Measurements from ENCODE around the gene SAMD13.

Gene SAMD13

DNA sequence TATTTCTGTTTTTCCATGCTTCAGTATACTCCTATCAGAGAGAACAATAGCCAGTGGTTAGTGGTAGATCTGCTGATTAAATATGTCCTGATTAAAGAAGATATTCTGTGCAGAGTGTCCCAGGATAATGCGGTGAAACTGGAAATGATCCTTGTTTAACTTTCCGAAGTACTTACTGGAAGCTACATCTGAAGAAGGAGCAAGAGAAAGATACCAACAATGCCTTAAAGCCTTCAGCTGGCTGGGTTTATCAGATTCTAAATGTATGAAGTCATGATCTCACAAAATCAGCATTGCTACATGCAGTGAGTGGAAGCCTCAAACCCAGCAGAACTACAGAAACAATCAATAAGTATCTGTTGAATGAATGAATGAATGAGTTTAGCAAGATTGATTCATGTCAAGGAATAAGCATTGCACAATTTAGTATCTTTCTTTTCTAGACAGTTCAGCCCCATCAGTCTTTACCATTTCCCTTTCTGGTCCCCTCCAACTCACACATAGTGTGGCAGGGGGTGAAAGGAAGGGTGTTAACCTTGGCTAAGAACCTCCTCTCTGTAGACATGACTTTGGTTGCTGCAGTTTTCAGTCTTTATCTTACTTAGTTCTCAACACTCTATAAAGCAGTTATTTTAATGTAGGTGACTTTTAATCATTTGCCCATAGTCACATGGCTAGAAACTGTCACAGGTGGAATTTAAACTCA lies 72.1 kb downstream of the SAMD13 start:
- no peak for DNase-seq (ENCODE audit: low spot score)

DNA sequence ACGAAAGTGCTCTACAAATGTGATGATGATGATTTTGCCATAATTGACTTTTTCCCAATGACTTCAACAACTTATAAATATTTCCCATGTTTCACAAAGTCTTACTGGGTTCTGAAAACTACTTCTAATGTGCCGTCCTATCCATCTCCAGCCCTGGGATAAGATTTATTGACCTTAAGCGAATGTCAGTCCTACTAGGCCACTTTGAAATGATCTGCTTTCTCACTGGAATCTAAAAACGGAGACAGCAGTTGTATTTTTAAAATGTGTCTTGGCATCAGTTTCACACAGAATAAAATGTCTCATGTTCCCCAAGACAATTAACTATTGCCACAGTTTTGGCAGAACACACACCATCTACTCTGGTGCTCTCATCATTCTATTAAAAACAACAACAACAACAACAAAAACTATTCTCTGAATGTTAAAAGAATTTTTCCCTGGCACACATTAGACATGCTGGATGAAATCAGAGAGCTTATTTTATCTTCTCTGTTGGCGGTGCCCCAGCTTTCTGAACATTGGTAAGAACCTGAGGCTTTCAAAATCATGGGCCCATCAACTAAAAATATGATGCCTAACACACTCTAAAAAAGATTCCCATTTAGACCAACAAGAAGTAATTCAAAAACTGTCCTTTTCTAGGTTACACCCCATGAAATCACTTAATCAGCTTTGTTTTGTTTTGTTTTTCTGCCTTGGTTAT lies 73.6 kb downstream of the SAMD13 start:
- no peak for DNase-seq (ENCODE audit: low spot score)

DNA sequence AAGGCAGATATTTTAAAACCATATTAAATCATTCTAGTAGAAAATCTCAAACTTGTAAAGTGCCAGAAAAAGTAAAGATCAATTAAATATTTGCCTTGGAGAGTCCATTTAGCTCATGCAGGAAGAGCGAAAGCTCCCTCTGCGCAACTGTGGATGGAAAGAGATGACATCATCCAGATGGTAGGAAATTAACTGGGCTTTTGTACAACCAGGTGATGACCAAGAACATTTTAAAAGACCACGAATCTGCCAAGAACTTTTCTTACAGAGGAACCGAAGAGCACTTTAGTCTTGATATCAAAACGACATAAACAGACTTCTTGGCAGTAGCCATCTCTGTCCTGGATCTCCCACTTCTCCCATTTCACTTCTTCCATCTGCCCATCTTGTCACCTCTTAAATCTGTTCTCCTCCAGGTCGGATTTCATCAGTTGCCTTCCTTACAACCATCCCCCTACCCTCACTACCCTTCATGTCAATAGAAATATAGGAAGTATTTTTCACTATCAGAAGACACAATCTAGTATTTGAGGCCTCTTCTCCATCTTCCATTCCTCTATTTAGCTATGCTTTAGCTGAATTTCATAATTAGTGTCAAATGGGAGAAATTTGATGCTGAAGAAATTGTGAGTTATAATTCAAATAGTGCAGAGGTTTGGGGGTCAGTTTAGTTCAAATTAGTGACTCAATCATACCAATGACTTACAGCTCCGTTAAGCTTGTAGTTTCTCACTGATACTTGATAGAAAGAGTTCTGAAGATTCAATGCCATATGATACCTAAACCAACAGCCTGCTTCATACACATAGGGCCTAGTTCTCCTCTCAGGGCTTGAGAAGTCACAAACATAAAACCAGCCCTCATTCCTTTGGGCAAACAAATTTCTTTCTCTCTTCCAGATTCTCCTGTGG lies 74.7 kb downstream of the SAMD13 start:
- no peak for DNase-seq (ENCODE audit: low spot score)

GRCh38 chr1:84377480-84378095 lies 76.1 kb downstream of the SAMD13 start:
- peak; percentile 65 for DNase-seq (ENCODE audit: low spot score)

DNA sequence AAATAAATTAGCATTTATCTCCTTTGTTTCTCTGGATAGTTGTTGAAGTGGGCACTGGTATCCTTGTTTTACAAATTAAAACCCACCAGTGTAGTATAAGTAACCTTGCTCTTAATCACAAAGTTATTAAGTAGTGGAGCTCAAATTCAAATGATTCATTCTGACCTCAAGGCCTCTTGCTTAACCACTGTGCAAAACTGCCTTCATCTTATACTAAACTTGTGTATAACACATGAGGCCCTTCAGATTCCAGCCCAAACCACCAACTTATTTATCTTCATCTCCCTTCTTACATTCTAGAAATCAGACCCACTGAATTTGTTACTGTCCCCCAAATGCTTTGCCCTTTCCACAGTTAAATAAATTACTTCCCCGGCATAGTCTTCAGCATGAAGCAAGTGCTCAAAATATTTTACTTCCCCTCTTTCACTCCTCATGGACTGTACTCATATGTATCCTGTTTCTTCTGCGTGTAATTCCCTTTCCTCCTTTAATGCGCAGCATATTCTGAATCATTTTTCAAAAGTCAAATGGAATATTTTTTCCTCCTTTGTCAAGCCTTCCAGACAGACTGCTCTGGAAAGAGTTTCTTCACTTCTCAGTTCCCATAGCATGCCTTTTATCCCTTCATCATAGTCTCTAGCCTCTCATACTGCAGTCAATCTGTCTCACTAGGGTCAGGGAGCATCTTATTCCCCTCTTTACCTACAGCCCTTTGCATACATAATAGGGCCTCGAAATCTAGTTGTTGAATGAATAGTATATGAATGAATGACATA lies 77.8 kb downstream of the SAMD13 start:
- DNase-seq (ENCODE audit: low spot score): no peak

DNA sequence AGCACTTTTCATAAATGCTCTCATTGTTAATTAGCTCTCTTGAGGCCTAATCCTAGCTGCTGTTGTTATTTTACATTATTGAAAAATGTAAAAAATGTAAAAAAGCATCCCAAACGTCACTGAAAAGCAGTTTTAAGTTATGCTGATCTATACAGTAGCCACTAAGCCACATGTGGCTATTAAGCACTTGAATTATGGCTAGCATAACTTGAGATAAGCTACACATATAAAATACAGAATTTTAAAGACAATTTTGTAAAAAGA lies 78.3 kb downstream of the SAMD13 start:
- DNase-seq (ENCODE audit: low spot score): no peak

DNA sequence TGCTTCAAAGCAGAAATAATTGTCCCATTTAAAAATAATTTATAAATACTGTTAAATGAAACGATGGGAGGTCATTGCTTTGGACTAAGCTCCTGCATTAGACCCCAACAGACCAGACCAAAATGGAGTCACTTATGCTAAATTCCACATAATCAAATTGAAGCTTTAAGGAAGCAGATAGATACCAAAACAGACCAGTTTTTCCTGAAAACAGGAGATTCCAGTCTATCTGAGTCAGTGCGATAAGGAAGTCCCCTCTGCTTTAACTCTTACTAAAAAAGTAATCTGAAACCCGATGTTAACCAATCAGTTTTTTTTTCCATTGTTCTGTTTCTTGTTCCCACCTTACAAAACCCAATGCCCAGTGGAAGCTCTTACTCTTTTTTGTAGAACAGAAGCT lies 80.6 kb downstream of the SAMD13 start:
- DNase-seq (ENCODE audit: low spot score): no peak

- no peak for DNase-seq (ENCODE audit: low spot score)
Observed at GRCh38 chr1:84385347-84385746, 83.8 kb downstream of the SAMD13 start.

- DNase-seq (ENCODE audit: low spot score): no peak
Observed at GRCh38 chr1:84386716-84387479, 85.4 kb downstream of the SAMD13 start.

DNA sequence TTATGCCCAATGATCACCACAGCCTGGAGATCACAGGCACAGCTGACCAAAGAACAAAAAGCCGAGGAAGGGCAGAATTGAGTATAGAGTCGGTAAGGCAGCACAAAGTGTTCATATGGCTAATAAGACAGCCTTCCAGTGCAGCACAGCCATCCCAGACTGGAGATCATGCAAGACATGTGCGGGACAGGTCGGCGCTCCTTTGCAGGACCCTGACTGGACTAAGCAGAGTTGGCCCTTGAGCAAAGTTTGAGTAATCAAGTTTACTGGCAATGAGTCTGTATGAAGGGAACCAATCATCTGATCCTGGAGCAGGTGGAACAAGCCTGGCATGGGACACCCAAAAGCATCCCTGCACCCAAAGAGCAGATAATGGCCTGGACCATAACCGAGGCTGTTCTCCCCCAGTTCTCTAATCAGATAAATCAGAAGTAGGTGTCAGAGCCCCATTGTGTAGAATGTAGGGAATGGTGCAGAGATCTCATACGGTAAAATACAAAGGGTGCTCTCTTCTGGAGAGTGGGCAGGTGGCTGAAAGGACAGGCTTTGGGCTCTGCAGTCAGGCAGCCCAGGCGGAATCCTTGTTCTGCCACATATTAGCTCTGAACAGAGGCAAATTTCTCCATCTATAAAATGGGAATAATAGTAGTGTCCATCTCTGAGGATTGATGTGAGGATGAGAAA lies 86.1 kb downstream of the SAMD13 start:
- DNase-seq (ENCODE audit: low spot score): no peak

DNA sequence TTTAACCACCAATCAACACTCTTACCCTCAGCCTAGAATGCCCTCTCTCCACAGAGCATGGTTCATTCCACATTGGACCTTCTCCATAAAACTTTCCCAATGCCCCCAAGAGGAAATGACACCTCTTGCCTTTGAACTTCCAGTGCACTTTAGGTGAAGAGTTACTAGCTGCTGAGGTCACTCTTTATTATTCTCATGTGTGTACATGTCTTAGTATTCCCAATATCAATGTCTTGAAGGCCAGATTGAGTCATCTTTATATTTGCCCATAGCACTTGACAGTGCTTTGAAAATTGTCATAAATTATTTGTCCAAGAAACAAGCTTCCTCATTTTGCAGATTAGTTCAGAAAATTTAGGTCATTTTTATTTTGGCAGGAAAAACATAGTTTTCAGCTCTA lies 88.7 kb downstream of the SAMD13 start:
- no peak for DNase-seq (ENCODE audit: low spot score)

GRCh38 chr1:84398175-84399155 lies 97.0 kb downstream of the SAMD13 start, which contains the start of gene DNASE2B:
Gene DNASE2B (plus strand): TSS chr1:84398484. CDS start chr1:84398565, 81 bp downstream.
- no peak for DNase-seq (ENCODE audit: low spot score)
